Spleen (tissue), 7 donors: ENCODE data around the gene KATNAL1.

Source experiments
- CTCF ChIP-seq, 11 experiments: fragments of 200-600 bp in 7 of 11; fragments of 450-650 bp in 4 of 11; sonication (generic) in 4 of 11; IDR thresholded peaks in 8 of 11; conservative IDR thresholded peaks in 3 of 11; 1 replicate in 7 of 11; 2 replicates in 4 of 11; pipeline versions ENCODE4 v1.4.0 to v1.8.0; 2016 to 2021; ENCODE audit warnings: antibody characterized with exemption in 11 of 11, inconsistent platforms in 4 of 11, mild to moderate bottlenecking in 1 of 11
- POLR2A ChIP-seq, 3 donors: fragments of 450-650 bp; IDR thresholded peaks; one replicate each; pipeline ENCODE4 v1.5.1; 2017; ENCODE audit warnings: antibody characterized with exemption in 3 of 3, mild to moderate bottlenecking in 1 of 3
- donor health status: DM: no; HTN: no; CAD: no; lungs with moderate emphysema.
- donor health status: DM: no; HTN: no; CAD: no.
- donor health status: DM: no; HTN: no; CAD: no.

GRCh38 chr13:30247406-30247805 lies 59.9 kb downstream of the KATNAL1 start:
- TF ChIP-seq CTCF (IDR thresholded peaks at IDR 0.05 in 8 of 11, conservative IDR thresholded peaks at IDR 0.05 in 3 of 11) = no peak
- no peak for TF ChIP-seq POLR2A (IDR thresholded peaks at IDR 0.05)
